Ovary (tissue), 9 donors: ENCODE data around the gene TMEM18. TPM values are rescaled to one million over a fixed set of nuclear protein-coding genes. Genes with fewer than 3 reads are reported as not detected.

Experiments
- DNase-seq, 5 donors: peaks; one replicate each; pipeline ENCODE4 v3.0.0-alpha.2; 2019 to 2020
- H3K27ac ChIP-seq, 2 donors: fragments of 200-600 bp; one replicate each; pipeline versions ENCODE4 v1.5.1 to v1.8.0; 2019 to 2022
- H3K27me3 ChIP-seq: fragments of 200-600 bp; one replicate; pipeline ENCODE4 v1.8.0; 2022
- H3K36me3 ChIP-seq: fragments of 200-600 bp; sonication (generic); one replicate; pipeline ENCODE4 v1.5.1; 2019
- H3K4me1 ChIP-seq: one replicate; pipeline ENCODE4 v1.8.1; 2013; ENCODE audit warnings: mild to moderate bottlenecking, moderate library complexity; ENCODE audit not compliant: insufficient read depth
- H3K4me3 ChIP-seq: fragments of 200-600 bp; sonication (generic); one replicate; pipeline ENCODE4 v1.5.1; 2017
- H3K9me3 ChIP-seq, 2 donors: fragments of 200-600 bp in 1 of 2; sonication (generic) in 1 of 2; one replicate each; pipeline versions ENCODE4 v1.5.1 to v1.8.1; 2013 to 2019; ENCODE audit warnings: mild to moderate bottlenecking in 1 of 2, moderate library complexity in 1 of 2
- EP300 ChIP-seq: sonication (generic); formaldehyde crosslinking; IDR thresholded peaks from one replicate; pipeline ENCODE4 v1.6.1; 2017; ENCODE audit warnings: antibody characterized with exemption
- POLR2A ChIP-seq: fragments of 450-650 bp; IDR thresholded peaks from one replicate; pipeline ENCODE4 v1.6.1; 2017; ENCODE audit warnings: antibody characterized with exemption, mild to moderate bottlenecking, moderate library complexity
- WGBS, 3 donors: extraction: QIAGEN DNeasy Blood & Tissue Kit in 1 of 3; methylation state at CpG; one replicate each; pipeline versions ENCODE4 v1.1.5 to v1.1.7; 2013 to 2017; 5-methylcytosine and 5-hydroxymethylcytosine counted together
- intact Hi-C, 4 donors: fragments of 100-400 bp; cut with DNase I; formaldehyde crosslinking; loops; one replicate each; pipeline versions ENCODE4 v1.11.0 to v1.15.1; 2022 to 2023
- polyA plus RNA-seq, 2 donors: library from polyadenylated mRNA; stranded (reverse); fragments of 200-250 nt in 1 of 2; fragments of 350-450 nt in 1 of 2; fragmentation: Illumina TruSeq in 1 of 2; extraction: RNeasy Lipid Tissue Mini Kit (QIAGEN cat#74804) in 1 of 2; gene quantifications; one replicate each; pipeline ENCODE4 v1.2.3, GENCODE V29; 2013 to 2014
- total RNA-seq, 7 donors: library from RNA; depleted of rRNA in 2 of 7; stranded (reverse); fragments of >200 nt in 2 of 7; fragmentation: NEBNext Ultra II Directional in 3 of 7; extraction: Animal tissue kit (Norgen Biotek cat#: 25700) in 3 of 7; gene quantifications; one replicate each; pipeline versions ENCODE4 v1.1.0 to v1.2.4, GENCODE V29; 2016 to 2023
- TF ChIP-seq, protein P1 (sequence below), 3 donors: fragments of 450-650 bp in 2 of 3; fragments of 200-600 bp in 1 of 3; IDR thresholded peaks; one replicate each; pipeline versions ENCODE4 v1.5.1 to v1.8.0; 2016 to 2022; ENCODE audit warnings: antibody characterized with exemption in 3 of 3, mild to moderate bottlenecking in 1 of 3
- donor health status: DM: no; HTN: no; CAD: no; lungs with moderate emphysema.
- donor health status: DM: no; HTN: no; CAD: no.
- donor health status: Bipolar disorder and iron deficiency.
- donor health status: DM: yes; HTN: yes; CAD: no.
- donor health status: DM: no; HTN: no; CAD: no.
- donor health status: DM: yes; HTN: yes; CAD: no.

The TMEM18 gene
- total and polyA plus RNA-seq, 9 donors: 27.5 to 48.5 (median 40.4) TPM

DNA sequence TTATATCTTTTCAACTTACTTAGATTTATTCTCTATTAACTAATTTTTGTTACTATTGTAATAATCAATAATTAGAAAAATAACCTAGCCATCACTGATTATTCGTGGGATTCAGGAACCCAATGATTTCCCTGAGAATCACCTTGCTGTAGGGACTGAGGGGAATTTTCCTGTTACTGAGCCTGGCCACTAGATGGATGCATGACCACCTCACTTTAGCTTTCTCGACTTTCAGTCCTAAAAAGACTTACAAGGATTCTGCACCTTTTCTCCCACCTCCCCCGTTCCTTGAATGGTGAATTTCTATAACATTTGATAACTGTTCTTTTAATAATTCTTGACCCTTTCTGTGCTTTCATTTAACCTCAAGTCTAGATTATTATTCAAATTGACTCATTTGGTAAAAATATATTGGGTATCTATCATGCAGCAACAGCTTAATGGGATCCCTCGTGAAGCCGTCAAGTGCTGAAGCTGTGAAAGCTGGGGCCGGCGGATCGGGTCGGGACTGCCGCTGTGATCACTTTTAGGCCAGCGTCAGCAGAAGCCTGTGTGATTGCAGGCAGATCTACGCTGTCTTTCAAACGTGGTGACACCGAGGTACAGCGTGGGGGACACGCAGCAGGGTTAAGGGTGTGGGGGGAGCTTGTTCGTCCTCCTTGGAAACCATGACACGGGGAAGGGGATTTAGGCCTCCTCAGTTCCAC is 38.8 kb upstream of the TMEM18 start:
- DNase-seq: no peak
- Histone ChIP-seq H3K27ac (no peak overlapping the region), H3K27me3 (no peaks in the 10 kb centered on the region), H3K9me3 (no peaks in the 10 kb centered on the region), H3K4me1 (peaks cover 1% of the 10 kb centered on the region), H3K4me3 (no peak overlapping the region), H3K36me3 (no peaks in the 10 kb centered on the region)
- TF ChIP-seq POLR2A: no peak
- TF ChIP-seq EP300: no peak
- TF ChIP-seq, protein P1, sequence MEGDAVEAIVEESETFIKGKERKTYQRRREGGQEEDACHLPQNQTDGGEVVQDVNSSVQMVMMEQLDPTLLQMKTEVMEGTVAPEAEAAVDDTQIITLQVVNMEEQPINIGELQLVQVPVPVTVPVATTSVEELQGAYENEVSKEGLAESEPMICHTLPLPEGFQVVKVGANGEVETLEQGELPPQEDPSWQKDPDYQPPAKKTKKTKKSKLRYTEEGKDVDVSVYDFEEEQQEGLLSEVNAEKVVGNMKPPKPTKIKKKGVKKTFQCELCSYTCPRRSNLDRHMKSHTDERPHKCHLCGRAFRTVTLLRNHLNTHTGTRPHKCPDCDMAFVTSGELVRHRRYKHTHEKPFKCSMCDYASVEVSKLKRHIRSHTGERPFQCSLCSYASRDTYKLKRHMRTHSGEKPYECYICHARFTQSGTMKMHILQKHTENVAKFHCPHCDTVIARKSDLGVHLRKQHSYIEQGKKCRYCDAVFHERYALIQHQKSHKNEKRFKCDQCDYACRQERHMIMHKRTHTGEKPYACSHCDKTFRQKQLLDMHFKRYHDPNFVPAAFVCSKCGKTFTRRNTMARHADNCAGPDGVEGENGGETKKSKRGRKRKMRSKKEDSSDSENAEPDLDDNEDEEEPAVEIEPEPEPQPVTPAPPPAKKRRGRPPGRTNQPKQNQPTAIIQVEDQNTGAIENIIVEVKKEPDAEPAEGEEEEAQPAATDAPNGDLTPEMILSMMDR (IDR thresholded peaks at IDR 0.05): no peak
- 46 to 54% (median 52%) methylated on average over 18 of the region's 18 CpGs for WGBS, 3 donors
- intact Hi-C loops: loop anchor here in 2 of 4 donors (10.0 kb wide), 2 partner anchors 829 to 839 kb away; no protein-coding TSS in a partner anchor

DNA sequence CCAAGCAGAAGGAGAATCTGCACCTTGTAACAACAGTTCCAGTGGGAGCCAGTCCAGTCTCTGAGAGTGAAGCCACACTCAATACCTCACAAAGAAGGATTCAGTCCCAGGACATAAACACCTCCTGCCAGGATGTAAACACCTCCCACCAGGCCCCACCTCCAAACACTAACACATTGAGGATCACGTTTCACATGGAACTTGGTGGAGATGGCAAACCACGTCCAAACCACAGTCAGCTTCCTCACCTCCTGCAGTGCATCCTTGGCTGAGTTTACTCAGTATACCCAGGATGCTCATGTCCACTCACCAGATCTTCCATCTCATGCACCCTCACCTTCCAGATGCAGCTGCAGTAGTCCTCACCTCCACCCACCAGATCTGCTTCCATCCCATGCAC is 37.8 kb upstream of the TMEM18 start:
- DNase-seq: no peak
- Histone ChIP-seq H3K36me3 (no peaks in the 10 kb centered on the region), H3K27ac (no peak overlapping the region), H3K27me3 (no peaks in the 10 kb centered on the region), H3K4me3 (no peak overlapping the region), H3K4me1 (peaks cover 1% of the 10 kb centered on the region), H3K9me3 (no peaks in the 10 kb centered on the region)
- WGBS, 3 donors: 70 to 77% (median 76%) methylated on average over 2 of the region's 2 CpGs
- intact Hi-C loops: loop anchor here in 2 of 4 donors (10.0 kb wide), 2 partner anchors 830 to 840 kb away; no protein-coding TSS in a partner anchor
- TF ChIP-seq, protein P1 (IDR thresholded peaks at IDR 0.05): no peak
- TF ChIP-seq EP300 (no peak), POLR2A (no peak)

DNA sequence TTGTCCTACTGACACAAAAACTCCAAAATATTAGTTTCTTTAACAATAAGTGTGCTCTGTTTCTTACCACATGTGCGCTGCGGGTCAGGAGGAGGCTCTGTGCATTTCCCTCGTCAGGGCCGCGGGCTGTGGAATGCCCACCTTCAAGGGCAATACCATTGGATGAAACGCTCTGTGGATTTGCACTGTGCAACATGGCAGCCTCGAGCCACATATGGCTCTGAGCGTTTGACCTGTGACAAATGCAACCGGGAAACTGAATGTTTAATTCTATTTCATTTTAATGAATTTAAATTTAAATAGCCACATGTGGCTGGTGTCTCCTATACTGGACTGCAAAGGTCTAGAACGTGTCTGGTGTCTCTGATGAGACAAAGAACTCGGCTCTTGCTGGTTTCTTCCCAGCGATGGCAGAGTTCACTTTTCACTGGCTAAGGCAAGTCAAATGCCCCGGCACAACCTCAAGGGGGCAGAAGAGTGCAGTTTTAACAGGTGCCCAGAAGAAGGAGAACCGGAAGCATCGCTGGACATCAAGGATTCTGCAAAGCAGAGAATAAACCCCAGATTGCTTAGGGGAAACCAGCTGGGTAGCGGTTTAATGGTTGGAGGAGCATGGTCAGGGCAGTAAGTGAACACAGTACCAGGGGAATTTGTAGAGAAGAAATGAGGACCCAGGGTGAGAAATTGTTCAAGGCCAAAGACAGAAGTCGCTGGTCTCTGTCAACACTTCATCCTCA is 37.0 kb upstream of the TMEM18 start:
- intact Hi-C loops: loop anchor here in 2 of 4 donors (10.0 kb wide), 2 partner anchors 831 to 841 kb away; no protein-coding TSS in a partner anchor
- whole genome bisulfite sequencing, 3 donors: 63 to 70% (median 69%) methylated on average over 17 of the region's 17 CpGs
- H3K4me3 ChIP-seq: no peak overlapping the region
- no peak overlapping the region for H3K27ac ChIP-seq
- no peaks in the 10 kb centered on the region for H3K27me3 ChIP-seq
- no peaks in the 10 kb centered on the region for H3K36me3 ChIP-seq
- TF ChIP-seq POLR2A: no peak
- TF ChIP-seq, protein P1 (IDR thresholded peaks at IDR 0.05): peak in 2 of 3 donors; percentile 36 to 39
- DNase-seq: peak in 4 of 5 donors; percentile 51 to 57 (median 54)
- H3K4me1 ChIP-seq: peaks cover 1% of the 10 kb centered on the region
- H3K9me3 ChIP-seq: no peaks in the 10 kb centered on the region

DNA sequence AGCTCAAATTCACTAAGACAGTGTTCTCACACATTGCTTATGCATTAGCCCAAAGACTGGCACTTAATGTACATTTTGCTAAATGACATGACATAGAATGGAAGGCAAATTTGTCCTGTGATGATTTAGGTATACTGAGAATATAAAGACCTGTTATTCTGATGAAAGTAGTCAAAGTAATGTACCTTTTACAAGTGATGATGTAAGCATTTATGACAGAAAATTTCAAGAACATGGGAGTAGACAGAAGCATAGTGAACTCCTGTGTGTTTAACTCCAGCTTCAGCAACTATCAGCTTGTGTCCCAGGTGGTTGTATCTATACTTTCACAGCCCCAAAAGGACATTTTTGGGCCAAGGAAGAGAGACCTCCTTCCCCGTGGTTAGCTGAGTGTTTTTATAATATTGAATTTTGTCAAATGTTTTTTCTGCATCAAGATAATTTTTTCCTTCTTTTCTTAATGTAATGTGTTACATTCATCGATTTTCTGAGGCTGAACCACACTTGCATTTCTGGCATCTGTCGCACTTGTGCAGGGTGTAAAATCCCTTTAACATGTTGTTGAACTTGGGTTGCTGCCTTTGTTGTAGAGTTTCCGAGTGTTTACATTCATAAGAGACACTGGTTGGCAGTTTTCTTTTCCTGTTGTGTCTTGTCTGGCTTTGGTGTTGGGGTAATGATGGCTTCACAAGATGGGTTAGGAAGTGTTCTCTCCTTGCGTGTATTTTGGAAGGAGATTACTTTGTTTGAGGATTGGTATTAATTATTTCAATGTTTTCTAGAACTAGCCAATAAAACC is 33.9 kb upstream of the TMEM18 start:
- Histone ChIP-seq H3K4me3 (no peak overlapping the region), H3K36me3 (no peaks in the 10 kb centered on the region), H3K9me3 (no peaks in the 10 kb centered on the region), H3K27ac (no peak overlapping the region), H3K4me1 (peaks cover 10% of the 10 kb centered on the region), H3K27me3 (no peaks in the 10 kb centered on the region)
- intact Hi-C loops: loop anchor here in 2 of 4 donors (10.0 kb wide), 2 partner anchors 834 to 844 kb away; no protein-coding TSS in a partner anchor
- no peak for DNase-seq
- WGBS, 3 donors: 16 to 49% (median 25%) methylated on average over 5 of the region's 5 CpGs
- TF ChIP-seq POLR2A (no peak), EP300 (no peak)
- TF ChIP-seq, protein P1 (IDR thresholded peaks at IDR 0.05): no peak
